HepG2 (cell line): ENCODE data around the gene MSL2. TPM values are rescaled to one million over a fixed set of nuclear protein-coding genes. Genes with fewer than 3 reads are reported as not detected.

Experiments
- DDIT3 ChIP-seq: sonication (generic); formaldehyde crosslinking; IDR thresholded peaks from 2 replicates; pipeline ENCODE4 v1.4.0; 2020; ENCODE audit warnings: mild to moderate bottlenecking, missing genetic modification reagents
- E2F2 ChIP-seq: sonication (generic); formaldehyde crosslinking; IDR thresholded peaks from 2 replicates; pipeline ENCODE4 v1.4.0; 2020; ENCODE audit warnings: missing genetic modification reagents, borderline replicate concordance
- GABPB1 ChIP-seq: IDR thresholded peaks from 2 replicates; pipeline ENCODE4 v1.6.1; 2016; ENCODE audit warnings: mild to moderate bottlenecking, missing genetic modification reagents, moderate library complexity, missing compliant biosample characterization
- HES4 ChIP-seq: sonication (generic); formaldehyde crosslinking; IDR thresholded peaks from 2 replicates; pipeline ENCODE4 v1.9.0; 2021; ENCODE audit warnings: mild to moderate bottlenecking, missing genetic modification reagents, borderline replicate concordance
- HOXA9 ChIP-seq: sonication (generic); formaldehyde crosslinking; IDR thresholded peaks from 2 replicates; pipeline ENCODE4 v1.8.1; 2022; ENCODE audit warnings: missing genetic modification reagents, mild to moderate bottlenecking, moderate library complexity, borderline replicate concordance
- ISL2 ChIP-seq: sonication (generic); formaldehyde crosslinking; IDR thresholded peaks from 2 replicates; pipeline ENCODE4 v1.5.0; 2020; ENCODE audit warnings: missing genetic modification reagents
- KAT7 ChIP-seq: IDR thresholded peaks from 2 replicates; pipeline ENCODE4 v1.6.1; 2018; ENCODE audit warnings: borderline replicate concordance, missing compliant biosample characterization
- MAF1 ChIP-seq: sonication (generic); formaldehyde crosslinking; IDR thresholded peaks from 2 replicates; pipeline ENCODE4 v1.5.0; 2020; ENCODE audit warnings: missing genetic modification reagents, borderline replicate concordance
- SKI ChIP-seq: fragments of 450-650 bp; IDR thresholded peaks from one replicate; pipeline ENCODE4 v1.6.1; 2018; ENCODE audit warnings: mild to moderate bottlenecking; ENCODE audit not compliant: partially characterized antibody
- ZGPAT ChIP-seq: IDR thresholded peaks from 2 replicates; pipeline ENCODE4 v1.6.1; 2016; ENCODE audit warnings: mild to moderate bottlenecking
- ZMAT3 ChIP-seq: sonication (generic); formaldehyde crosslinking; conservative IDR thresholded peaks from 2 replicates; pipeline ENCODE4 v1.7.0; 2021; ENCODE audit warnings: missing genetic modification reagents
- ZNF101 ChIP-seq: sonication (generic); formaldehyde crosslinking; IDR thresholded peaks from 2 replicates; pipeline ENCODE4 v1.4.0; 2020; ENCODE audit warnings: mild to moderate bottlenecking, low read depth, missing genetic modification reagents, borderline replicate concordance
- ZNF33A ChIP-seq: sonication (generic); formaldehyde crosslinking; IDR thresholded peaks from 2 replicates; pipeline ENCODE4 v1.5.1; 2020; ENCODE audit warnings: missing genetic modification reagents, mild to moderate bottlenecking, moderate library complexity, borderline replicate concordance
- ZNF468 ChIP-seq: sonication (generic); formaldehyde crosslinking; IDR thresholded peaks from 2 replicates; pipeline ENCODE4 v1.8.0; 2022; ENCODE audit warnings: mild to moderate bottlenecking, moderate library complexity, missing genetic modification reagents
- ZNF646 ChIP-seq: sonication (generic); formaldehyde crosslinking; IDR thresholded peaks from 2 replicates; pipeline ENCODE4 v1.9.0; 2021; ENCODE audit warnings: mild to moderate bottlenecking, missing genetic modification reagents
- ZNF703 ChIP-seq: sonication (generic); formaldehyde crosslinking; IDR thresholded peaks from 2 replicates; pipeline ENCODE4 v1.5.1; 2020; ENCODE audit warnings: missing genetic modification reagents, mild to moderate bottlenecking, moderate library complexity, borderline replicate concordance
- ZNF737 ChIP-seq: sonication (generic); formaldehyde crosslinking; IDR thresholded peaks from 2 replicates; pipeline ENCODE4 v1.5.0; 2020; ENCODE audit warnings: missing genetic modification reagents, mild to moderate bottlenecking, borderline replicate concordance
- polyA plus RNA-seq, 8 experiments: library from polyadenylated mRNA; depleted of rRNA in 3 of 8; stranded (reverse) in 7 of 8; unstranded in 1 of 8; fragments of >200 nt; fragmentation: Illumina TruSeq in 4 of 8; extraction: Trizol in 4 of 8; gene quantifications; 2 replicates each; pipeline versions ENCODE4 v1.2.1 to v1.2.3, GENCODE V29; 2011 to 2016; ENCODE audit warnings: low read depth in 4 of 8, missing spikeins in 1 of 8, mixed read lengths in 1 of 8; ENCODE audit not compliant: insufficient read depth in 1 of 8
- total RNA-seq, 5 experiments: library from RNA; depleted of rRNA; stranded (reverse); fragments of >200 nt; fragmentation: Illumina TruSeq; extraction: Trizol; gene quantifications; 2 replicates each; pipeline ENCODE4 v1.2.3, GENCODE V29; 2016; ENCODE audit warnings: low read depth in 1 of 5
- TF ChIP-seq, protein P1 (sequence below): sonication (generic); formaldehyde crosslinking; IDR thresholded peaks from 2 replicates; pipeline ENCODE4 v1.8.1; 2023; ENCODE audit warnings: mild to moderate bottlenecking, missing genetic modification reagents, borderline replicate concordance

Gene MSL2
- total and polyA plus RNA-seq, 2 of the 13 experiments (the other 11 are each of a cell fraction or from before 2014, with no cell fraction given), result 6.9 to 11.7 TPM

DNA sequence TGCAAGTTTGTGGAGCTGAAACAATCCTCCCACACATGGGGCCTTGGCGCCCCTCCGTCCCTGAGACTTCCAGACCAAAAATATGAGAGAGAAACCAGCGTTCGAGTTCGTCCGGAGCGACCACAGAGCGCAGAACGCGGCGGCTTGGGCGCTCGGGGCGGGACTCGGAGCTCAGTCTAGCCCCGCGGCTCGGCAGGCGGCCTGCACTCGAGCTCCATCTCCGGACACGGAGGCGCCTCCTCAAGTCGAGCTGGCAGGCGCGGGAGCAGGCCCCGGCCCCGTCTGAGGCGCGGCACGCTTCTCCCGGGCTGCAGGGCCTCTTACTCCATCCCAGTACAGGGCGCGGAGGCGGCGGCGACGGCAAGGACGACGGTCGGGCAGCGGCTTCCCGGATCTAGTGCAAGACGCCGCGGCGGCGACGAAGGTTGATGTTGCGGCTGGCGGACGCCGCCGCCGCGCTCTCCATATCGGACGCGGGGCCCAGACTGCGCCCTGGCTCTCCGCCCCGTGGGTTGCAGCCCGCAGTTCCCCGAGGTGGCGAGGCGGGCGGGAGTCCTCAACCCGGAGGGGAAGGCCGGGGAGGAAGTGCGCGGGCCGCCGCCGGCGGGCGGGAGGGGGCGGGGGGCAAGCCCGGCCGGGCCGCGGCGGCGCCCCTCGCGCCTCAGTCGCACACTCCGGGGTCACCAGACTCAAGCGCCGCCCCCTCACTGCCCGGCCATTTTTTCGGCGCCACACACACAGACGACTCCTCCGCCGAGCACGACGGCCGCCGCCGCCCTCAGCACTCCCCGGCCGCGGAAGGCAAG, 674 bp downstream of the MSL2 start (continued):
- TF ChIP-seq ISL2 (CRISPR knock-in tag) (peak; percentile 42), ZMAT3 (0 out of 2 replicates have a peak, but pooled peaks have one; percentile 20), ZNF737 (no peak), ZNF468 (CRISPR knock-in tag) (peak; percentile 71; the same call in 1 of the 2 replicates), KAT7 (peak; percentile 44; the same call in 1 of the 2 replicates), ZNF703 (CRISPR knock-in tag) (no peak), HOXA9 (CRISPR knock-in tag) (0 out of 2 replicates have a peak, but pooled peaks have one; percentile 36), E2F2 (CRISPR knock-in tag) (0 out of 2 replicates have a peak, but pooled peaks have one; percentile 40), MAF1 (CRISPR knock-in tag) (no peak), SKI (peak; percentile 41), GABPB1 (peak; percentile 75; the same call in 1 of the 2 replicates), ZNF646 (CRISPR knock-in tag) (0 out of 2 replicates have a peak, but pooled peaks have one; percentile 10), ZNF101 (CRISPR knock-in tag) (no peak), DDIT3 (CRISPR knock-in tag) (no peak), ZNF33A (no peak), ZGPAT (CRISPR knock-in tag) (peak; percentile 43; the same call in 1 of the 2 replicates), HES4 (peak; percentile 77)
- TF ChIP-seq, protein P1, sequence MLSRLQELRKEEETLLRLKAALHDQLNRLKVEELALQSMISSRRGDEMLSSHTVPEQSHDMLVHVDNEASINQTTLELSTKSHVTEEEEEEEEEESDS (CRISPR knock-in tag), result no peak
